Measurements from ENCODE around the gene MAST4.

DNA sequence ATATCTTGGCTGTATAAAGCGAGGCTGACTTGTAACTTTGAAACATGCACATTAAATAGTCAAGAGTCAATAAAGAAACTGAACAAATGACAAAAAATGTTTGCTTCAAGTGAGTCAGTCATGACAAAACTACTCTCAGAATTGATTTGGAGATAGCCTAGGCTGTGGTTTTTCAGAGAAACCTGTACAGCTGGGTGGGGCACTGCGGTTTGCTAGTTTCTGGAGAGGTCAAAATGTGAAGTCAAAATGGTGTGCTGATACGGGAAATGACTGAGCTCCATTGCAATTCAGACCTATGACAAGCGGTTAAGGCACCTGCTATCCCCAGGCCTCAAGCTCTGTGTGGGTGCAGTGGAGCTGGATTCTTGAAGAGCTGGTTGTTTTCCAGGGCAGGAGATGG is 610.7 kb downstream of the MAST4 start:
- TF ChIP-seq ESRRA (IDR thresholded peaks at IDR 0.05; ENCODE audit: borderline replicate concordance, low read length) (no peak), ZC3H11A (IDR thresholded peaks at IDR 0.05) (no peak), POLR2A (IDR thresholded peaks at IDR 0.05; ENCODE audit: low read length) (no peak), HDAC2 (IDR thresholded peaks at IDR 0.05) (no peak), EP300 (IDR thresholded peaks at IDR 0.05) (peak; percentile 43 to 60; a peak in 2 of 5 replicates), SMC3 (IDR thresholded peaks at IDR 0.05) (no peak)
- TF ChIP-seq, protein P1, sequence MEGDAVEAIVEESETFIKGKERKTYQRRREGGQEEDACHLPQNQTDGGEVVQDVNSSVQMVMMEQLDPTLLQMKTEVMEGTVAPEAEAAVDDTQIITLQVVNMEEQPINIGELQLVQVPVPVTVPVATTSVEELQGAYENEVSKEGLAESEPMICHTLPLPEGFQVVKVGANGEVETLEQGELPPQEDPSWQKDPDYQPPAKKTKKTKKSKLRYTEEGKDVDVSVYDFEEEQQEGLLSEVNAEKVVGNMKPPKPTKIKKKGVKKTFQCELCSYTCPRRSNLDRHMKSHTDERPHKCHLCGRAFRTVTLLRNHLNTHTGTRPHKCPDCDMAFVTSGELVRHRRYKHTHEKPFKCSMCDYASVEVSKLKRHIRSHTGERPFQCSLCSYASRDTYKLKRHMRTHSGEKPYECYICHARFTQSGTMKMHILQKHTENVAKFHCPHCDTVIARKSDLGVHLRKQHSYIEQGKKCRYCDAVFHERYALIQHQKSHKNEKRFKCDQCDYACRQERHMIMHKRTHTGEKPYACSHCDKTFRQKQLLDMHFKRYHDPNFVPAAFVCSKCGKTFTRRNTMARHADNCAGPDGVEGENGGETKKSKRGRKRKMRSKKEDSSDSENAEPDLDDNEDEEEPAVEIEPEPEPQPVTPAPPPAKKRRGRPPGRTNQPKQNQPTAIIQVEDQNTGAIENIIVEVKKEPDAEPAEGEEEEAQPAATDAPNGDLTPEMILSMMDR (IDR thresholded peaks at IDR 0.05) = no peak
- TF ChIP-seq, protein P2, sequence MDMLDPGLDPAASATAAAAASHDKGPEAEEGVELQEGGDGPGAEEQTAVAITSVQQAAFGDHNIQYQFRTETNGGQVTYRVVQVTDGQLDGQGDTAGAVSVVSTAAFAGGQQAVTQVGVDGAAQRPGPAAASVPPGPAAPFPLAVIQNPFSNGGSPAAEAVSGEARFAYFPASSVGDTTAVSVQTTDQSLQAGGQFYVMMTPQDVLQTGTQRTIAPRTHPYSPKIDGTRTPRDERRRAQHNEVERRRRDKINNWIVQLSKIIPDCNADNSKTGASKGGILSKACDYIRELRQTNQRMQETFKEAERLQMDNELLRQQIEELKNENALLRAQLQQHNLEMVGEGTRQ (IDR thresholded peaks at IDR 0.05) = no peak

Measured in A549 (cell line).